Osteocyte (in vitro differentiated cells): ENCODE data around the gene CLCN3. TPM values are rescaled to one million over a fixed set of nuclear protein-coding genes. Genes with fewer than 3 reads are reported as not detected.
"Not testable (repeated sequence)": the region's sequence is repeated elsewhere in the genome, so short reads cannot be mapped to it uniquely, and the experiment has no call there.

Experiments
- DNase-seq: peaks from one replicate; pipeline ENCODE4 v3.0.0; 2021; ENCODE audit warnings: mixed read lengths; ENCODE audit not compliant: unreplicated experiment; ENCODE audit errors: extremely low spot score
- H3K27ac Mint-ChIP-seq: one replicate; pipeline ENCODE4 v1.8.0; 2021; ENCODE audit warnings: mild to moderate bottlenecking, mixed read lengths; ENCODE audit not compliant: unreplicated experiment
- H3K27me3 Mint-ChIP-seq: one replicate; pipeline ENCODE4 v1.8.0; 2021; ENCODE audit warnings: mixed read lengths; ENCODE audit not compliant: unreplicated experiment
- H3K36me3 Mint-ChIP-seq: one replicate; pipeline ENCODE4 v1.8.0; 2021; ENCODE audit warnings: mixed read lengths; ENCODE audit not compliant: unreplicated experiment
- H3K4me1 Mint-ChIP-seq: one replicate; pipeline ENCODE4 v1.8.0; 2021; ENCODE audit warnings: mixed read lengths; ENCODE audit not compliant: unreplicated experiment
- H3K4me3 Mint-ChIP-seq: one replicate; pipeline ENCODE4 v1.8.0; 2021; ENCODE audit warnings: mild to moderate bottlenecking, moderate library complexity, mixed read lengths; ENCODE audit not compliant: unreplicated experiment
- H3K9me3 Mint-ChIP-seq: one replicate; pipeline ENCODE4 v1.8.0; 2021; ENCODE audit warnings: mixed read lengths; ENCODE audit not compliant: unreplicated experiment
- total RNA-seq: library from RNA; stranded (reverse); gene quantifications from 2 replicates; pipeline ENCODE4 v1.2.1, GENCODE V29; 2021
- TF ChIP-seq, protein P1 (sequence below): fragments of 200-600 bp; sonication (generic); IDR thresholded peaks from 2 replicates; pipeline ENCODE4 v1.5.0; 2021; ENCODE audit warnings: antibody characterized with exemption, mild to moderate bottlenecking, moderate library complexity

The CLCN3 gene
- total RNA-seq, 1 donor from 2014 or later = 38.0 TPM

- Mint-ChIP-seq H3K9me3 (no peaks in the 10 kb centered on the region), H3K27ac (no peak overlapping the region), H3K4me3 (no peak overlapping the region), H3K27me3 (no peaks in the 10 kb centered on the region), H3K36me3 (peaks cover 25% of the 10 kb centered on the region), H3K4me1 (no peaks in the 10 kb centered on the region)
- no peak for DNase-seq
- TF ChIP-seq, protein P1, sequence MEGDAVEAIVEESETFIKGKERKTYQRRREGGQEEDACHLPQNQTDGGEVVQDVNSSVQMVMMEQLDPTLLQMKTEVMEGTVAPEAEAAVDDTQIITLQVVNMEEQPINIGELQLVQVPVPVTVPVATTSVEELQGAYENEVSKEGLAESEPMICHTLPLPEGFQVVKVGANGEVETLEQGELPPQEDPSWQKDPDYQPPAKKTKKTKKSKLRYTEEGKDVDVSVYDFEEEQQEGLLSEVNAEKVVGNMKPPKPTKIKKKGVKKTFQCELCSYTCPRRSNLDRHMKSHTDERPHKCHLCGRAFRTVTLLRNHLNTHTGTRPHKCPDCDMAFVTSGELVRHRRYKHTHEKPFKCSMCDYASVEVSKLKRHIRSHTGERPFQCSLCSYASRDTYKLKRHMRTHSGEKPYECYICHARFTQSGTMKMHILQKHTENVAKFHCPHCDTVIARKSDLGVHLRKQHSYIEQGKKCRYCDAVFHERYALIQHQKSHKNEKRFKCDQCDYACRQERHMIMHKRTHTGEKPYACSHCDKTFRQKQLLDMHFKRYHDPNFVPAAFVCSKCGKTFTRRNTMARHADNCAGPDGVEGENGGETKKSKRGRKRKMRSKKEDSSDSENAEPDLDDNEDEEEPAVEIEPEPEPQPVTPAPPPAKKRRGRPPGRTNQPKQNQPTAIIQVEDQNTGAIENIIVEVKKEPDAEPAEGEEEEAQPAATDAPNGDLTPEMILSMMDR = no peak
Observed at GRCh38 chr4:169730564-169730963, 110.2 kb downstream of the CLCN3 start.

- not testable (repeated sequence) for H3K9me3 Mint-ChIP-seq, H3K27ac Mint-ChIP-seq, H3K4me1 Mint-ChIP-seq, H3K27me3 Mint-ChIP-seq, DNase-seq, H3K4me3 Mint-ChIP-seq
- peaks cover 26% of the 10 kb centered on the region for H3K36me3 Mint-ChIP-seq
Observed at GRCh38 chr4:169738604-169739003, 118.2 kb downstream of the CLCN3 start.

- H3K4me3 Mint-ChIP-seq = no peak overlapping the region
- H3K4me1 Mint-ChIP-seq = no peaks in the 10 kb centered on the region
- H3K27me3 Mint-ChIP-seq = no peaks in the 10 kb centered on the region
- DNase-seq = no peak
- TF ChIP-seq, protein P1 = no peak
- H3K27ac Mint-ChIP-seq = no peak overlapping the region
- H3K9me3 Mint-ChIP-seq = no peaks in the 10 kb centered on the region
- H3K36me3 Mint-ChIP-seq = peaks cover 23% of the 10 kb centered on the region
Observed at GRCh38 chr4:169741569-169741968, 121.2 kb downstream of the CLCN3 start.

- TF ChIP-seq, protein P1 = no peak
- Mint-ChIP-seq H3K4me1 (no peaks in the 10 kb centered on the region), H3K27ac (no peak overlapping the region), H3K9me3 (no peaks in the 10 kb centered on the region), H3K27me3 (no peaks in the 10 kb centered on the region), H3K36me3 (peaks cover 12% of the 10 kb centered on the region), H3K4me3 (no peak overlapping the region)
- DNase-seq = no peak
Observed at GRCh38 chr4:169744601-169745000, 124.2 kb downstream of the CLCN3 start.

GRCh38 chr4:169745291-169745690, 124.9 kb downstream of the CLCN3 start:
- TF ChIP-seq, protein P1 = no peak
- H3K27me3 Mint-ChIP-seq = no peaks in the 10 kb centered on the region
- H3K27ac Mint-ChIP-seq = no peak overlapping the region
- H3K36me3 Mint-ChIP-seq = peaks cover 17% of the 10 kb centered on the region
- no peak for DNase-seq
- H3K9me3 Mint-ChIP-seq = no peaks in the 10 kb centered on the region
- no peak overlapping the region for H3K4me3 Mint-ChIP-seq
- H3K4me1 Mint-ChIP-seq = no peaks in the 10 kb centered on the region
